ENCODE measurements around the gene PKNOX1.
"Not testable (repeated sequence)": the region's sequence is repeated elsewhere in the genome, so short reads cannot be mapped to it uniquely, and the experiment has no call there.

PKNOX1 gene

DNA sequence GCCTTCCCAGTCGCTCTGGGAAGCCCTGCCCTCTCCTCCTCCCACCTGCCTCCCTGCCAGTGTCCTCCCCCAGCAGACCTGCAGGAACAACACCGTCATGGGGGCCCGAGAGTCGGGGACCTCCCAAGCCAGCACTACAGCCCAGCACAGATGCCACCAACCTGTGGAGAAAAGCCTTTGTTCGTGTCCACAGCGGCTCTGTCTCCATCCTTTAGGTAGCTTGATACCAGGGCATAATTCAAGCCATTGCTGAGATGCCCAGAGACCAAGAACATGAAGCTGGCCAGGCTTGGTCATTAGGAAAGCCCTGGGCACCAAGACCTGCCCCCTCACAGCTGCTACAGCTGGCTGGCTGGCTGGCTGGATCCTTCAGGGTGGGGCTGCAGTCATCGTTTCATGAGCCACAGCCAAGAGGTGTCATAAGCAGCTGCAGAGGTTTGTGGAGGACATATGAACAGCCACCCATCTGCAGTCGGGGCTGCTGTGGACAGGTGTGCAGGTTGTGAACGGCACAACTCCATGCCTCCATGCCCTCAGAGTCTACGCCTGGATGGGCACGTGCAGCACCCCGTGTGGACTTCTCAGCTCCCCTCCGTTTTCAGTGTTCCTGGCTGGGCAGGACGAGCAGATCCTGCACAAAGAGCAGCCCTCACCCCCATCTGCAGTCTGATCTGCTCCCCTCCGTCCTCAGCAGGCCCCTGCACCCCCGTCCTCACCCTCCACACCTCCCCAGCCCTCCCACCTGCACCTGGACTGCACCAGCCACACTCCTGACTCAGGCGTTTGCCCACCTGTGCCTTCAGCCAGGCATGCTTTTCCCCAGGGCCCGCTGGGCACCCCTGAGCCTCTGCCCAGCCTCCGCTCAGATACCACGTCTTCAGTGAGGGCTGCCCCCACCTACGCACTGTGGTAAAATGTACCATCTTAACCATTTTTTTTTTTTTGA lies 71.8 kb downstream of the PKNOX1 start:
- DNase-seq (ENCODE audit: low spot score) = not testable (repeated sequence)

DNA sequence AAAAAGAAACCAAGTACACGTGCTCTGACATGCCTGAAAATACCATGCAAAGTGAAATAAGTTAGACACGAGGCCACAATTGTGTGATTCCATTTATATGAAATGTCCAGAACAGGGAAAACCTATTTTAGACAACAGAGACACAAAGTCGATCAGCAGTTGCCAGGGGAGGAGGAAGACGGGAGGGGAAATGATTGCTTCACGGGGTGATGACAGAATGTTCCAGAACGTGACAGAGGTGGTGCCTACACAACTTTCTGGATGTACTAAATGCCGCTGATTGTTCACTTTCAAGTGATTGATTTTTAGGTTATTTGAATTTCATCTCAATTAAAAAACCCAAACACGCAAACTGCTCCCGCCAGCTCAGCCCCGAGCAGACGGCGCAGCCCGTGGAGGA lies 78.8 kb downstream of the PKNOX1 start:
- not testable (repeated sequence) for DNase-seq (ENCODE audit: low spot score)

DNA sequence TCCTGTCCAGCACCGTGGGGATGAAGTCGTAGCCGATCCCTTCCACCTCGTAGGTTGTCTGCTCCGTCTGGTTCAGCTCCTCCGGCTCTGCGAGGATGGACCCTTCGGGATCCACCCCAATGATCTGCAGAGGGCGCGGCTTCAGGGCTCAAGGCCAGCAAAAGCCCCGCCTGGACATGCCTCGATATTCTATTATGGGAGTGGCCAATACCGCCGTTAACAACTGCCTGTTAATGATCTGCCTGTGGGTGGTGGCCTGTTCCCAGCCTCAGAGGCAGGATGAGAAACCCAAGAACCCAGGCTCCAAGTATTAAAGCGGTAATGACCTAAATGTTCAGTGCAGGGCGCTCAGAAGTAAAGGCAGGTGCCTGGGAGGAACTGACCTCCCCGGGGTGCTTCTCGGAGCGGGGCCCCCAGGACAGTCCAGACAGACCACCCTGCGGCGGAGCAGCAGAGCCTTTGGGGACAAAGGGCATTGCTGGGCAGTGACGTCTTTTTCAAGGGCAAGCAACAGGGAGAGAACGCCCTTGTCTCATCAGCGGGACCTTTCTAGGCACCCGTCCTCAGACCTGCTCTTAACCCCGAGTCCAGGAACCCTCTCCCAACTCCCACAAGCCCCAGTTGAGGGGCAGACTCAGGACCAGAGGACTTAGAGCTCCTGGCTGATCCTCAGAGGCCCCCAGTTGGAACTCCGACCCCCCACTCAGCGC lies 88.7 kb downstream of the PKNOX1 start:
- not testable (repeated sequence) for DNase-seq (ENCODE audit: low spot score)

DNA sequence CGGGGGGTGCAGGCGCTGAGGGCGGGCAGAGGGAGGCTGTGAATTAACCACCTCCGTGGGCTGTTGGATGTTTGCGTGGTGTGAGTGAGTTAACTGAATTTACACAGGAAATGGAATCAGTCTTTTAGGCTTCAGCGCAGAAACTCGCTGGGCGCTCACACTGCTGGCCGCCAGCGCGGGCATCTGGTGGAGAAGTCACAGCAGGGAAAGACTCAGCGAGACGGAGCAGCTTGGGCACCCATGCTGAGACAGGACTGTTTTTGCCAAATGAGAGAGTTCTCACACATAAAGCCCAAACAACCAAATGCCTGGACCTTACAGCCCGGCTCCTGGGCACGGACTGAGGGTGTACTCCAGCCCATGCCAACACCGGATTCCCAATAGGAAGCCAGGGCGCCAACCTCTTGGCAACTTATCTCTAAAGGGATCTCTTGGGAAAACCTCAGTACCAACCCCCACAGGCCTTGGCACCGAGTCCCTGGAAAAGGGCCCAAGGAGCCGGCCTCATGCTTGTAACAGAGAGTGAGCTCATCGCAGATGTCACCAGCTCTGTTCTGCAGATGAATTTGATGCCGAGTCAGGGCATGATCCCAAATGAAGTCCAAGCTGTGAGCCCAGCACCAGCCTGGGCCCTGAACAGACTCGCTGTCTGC lies 90.0 kb downstream of the PKNOX1 start:
- not testable (repeated sequence) for DNase-seq (ENCODE audit: low spot score)

DNA sequence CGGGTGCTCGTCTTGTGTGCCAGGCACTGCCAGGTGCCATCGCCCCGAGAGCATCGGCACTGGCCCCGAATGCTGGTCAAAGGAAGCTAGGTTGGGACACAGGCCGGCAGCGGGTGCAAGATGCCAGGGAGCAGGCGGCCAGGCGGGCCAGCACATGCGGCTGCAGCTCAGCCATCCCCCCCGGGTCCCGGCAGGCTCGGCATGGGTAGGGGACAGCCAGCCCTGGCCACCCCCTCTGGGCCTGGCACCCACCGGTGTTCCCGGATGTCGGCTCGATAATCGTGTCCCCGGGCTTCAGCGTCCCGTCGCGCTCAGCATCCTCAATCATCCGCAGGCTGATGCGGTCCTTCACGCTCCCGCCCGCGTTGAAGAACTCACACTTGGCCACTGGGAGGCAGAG lies 91.6 kb downstream of the PKNOX1 start:
- not testable (repeated sequence) for DNase-seq (ENCODE audit: low spot score)

DNA sequence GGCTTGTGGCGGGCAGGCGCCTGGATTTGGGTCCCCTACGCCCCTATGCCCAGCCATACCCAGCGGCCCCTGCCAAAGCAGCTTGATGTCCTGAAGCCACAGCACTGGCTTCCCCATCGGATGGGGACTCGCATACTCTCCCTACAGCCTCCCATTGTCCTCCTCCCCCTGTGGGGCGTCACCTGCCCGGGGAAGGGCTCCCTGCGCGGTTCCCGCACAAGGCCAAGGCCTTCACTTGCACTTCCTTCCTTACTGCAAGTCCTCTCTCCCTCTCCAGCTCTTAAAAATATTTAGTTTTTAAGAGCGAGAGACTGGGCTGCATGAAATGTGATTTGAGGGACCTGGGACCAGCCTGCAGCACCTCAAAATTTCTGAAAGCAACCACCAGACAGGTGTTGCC lies 92.3 kb downstream of the PKNOX1 start:
- DNase-seq (ENCODE audit: low spot score) = not testable (repeated sequence)

DNA sequence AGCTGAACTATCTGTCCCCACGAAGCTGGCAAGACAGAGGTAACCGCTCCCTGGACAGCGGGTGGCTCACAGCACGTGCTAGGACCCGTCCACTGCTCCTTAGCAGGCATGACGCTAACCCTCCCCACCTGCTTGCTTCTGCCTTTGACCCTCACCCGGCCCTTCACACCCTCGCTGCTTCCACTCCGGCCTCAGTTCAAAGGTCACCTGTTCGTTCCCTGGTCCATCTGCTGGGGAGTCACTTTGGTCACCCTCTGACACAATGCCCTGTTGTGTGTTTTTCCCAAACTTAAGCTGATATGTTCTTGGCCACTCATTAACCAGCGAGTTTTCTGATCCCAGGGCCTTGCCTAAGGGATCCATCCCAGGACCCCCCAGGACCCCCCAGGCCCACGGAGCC lies 93.7 kb downstream of the PKNOX1 start:
- not testable (repeated sequence) for DNase-seq (ENCODE audit: low spot score)

DNA sequence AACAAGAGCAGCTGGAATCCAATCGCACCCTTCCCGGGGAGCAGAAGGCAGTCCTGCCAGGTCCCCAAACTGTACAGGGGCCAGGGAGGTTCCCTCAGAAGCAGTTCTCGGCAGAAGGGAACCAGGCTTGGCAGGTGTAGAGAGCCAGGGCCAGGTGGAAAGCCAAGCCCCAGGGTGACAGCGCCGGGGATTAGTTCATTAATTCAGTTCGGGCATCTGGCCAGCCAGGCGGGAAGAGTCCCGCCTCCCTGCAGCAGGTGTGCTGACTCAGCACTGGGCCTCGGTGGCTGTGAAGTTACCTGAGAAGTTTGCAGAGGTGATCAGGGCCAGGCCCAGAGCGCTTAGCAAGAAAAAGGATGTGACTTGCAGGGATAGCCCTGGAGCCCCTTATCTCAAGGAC lies 95.3 kb downstream of the PKNOX1 start:
- not testable (repeated sequence) for DNase-seq (ENCODE audit: low spot score)

DNA sequence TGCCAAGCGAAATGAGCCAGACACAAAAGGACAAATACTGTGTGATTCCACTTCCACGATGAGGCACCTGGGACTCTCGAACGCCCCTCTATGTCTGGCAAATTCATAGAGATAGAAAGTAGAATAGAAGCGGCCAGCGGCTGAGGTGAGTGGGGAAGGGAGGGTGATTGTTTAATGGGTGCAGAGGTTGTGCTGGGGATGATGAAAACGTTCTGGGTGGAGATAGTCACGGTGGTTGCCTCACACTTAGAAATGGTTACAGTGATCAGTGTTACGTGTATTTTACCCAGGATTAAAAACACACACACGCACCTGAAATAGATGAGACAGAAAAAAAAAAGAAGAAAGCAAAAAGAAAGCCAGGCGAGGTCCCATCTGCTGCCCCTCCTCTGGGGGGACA lies 98.4 kb downstream of the PKNOX1 start:
- not testable (repeated sequence) for DNase-seq (ENCODE audit: low spot score)

DNA sequence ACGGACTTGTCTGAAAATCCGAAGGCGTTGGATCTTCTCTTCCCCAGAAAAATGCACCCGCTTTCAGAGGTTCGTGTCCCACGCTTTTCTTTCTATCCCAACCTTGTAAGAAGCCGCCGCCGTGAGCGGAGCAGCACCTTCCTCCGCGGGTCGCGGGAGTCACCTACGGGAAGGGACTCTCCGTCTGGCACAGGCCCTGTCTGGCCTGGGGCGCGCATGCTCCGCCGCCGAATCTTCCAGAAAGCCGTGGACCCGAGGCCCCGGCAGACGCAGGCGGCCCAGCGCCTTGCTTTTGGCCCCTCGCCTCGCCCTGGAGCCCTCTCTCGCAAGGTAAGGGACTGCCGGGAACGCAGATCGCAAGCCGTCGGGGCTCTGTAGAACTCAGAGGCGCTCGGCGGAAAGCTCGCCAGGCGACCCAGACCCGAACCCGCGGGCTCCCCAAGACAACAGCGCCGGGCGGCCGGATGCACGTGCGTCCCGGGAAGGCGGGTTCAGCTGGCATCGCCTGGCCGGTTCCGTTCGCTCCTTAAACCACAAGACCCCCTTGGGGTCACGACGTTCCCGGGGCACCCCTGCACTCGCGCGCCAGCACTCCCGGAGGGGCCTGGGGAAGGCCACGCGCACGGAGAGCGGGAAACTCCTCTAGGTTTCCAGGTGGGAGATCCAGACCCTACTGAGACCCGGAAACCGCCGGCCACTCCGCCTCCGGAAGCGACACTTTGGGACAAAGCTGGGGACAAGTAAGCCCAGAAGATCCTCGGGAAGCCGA lies 100.2 kb downstream of the PKNOX1 start:
- not testable (repeated sequence) for DNase-seq (ENCODE audit: low spot score)

DNA sequence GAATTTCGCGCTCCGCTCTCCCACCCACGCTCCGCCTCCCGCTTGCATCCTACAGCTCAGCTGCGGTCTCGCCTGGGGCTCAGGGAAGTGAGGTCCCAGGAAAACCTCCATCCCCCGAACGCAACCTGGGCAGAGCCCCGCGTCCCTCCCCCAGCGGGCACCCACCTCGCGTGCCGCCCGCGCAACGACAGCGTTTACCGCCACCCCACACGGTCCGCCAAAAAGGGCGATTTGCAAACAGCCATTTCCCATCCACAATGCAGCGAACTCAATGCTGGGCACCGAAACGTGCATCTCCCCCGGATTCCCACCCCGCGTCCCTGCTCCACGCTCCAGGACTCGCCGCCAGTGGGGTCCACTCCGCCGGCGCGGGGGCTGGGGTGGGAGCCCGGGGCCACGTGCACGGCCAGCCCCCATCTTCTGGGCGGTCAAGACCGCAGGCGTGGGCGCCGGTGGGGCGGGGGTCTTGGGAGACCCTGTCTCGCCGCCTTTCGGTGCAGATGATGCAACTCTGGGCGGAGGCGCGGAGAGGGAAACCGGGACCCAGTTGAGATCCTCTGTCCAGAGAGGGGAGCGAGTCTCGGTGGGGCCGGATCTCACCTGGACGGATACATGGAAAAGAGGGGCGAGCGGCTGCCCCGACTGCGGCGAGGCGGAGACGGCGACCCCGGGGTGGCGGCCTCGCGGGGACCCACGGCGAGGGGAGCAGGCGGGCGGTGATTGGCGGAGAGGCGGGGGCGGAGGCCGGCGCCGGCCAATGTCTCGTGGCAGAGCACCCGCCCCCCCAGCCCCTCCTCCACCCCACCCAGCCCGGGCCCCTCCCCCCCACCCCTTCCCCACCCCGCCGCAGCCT lies 101.0 kb downstream of the PKNOX1 start, which contains the start of gene CBS:
TSS of gene CBS (minus strand) at position 666 of the 853 bp plus-strand sequence. CDS start 3,642 bp downstream, outside the sequence.
- DNase-seq (ENCODE audit: low spot score) = not testable (repeated sequence)

DNA sequence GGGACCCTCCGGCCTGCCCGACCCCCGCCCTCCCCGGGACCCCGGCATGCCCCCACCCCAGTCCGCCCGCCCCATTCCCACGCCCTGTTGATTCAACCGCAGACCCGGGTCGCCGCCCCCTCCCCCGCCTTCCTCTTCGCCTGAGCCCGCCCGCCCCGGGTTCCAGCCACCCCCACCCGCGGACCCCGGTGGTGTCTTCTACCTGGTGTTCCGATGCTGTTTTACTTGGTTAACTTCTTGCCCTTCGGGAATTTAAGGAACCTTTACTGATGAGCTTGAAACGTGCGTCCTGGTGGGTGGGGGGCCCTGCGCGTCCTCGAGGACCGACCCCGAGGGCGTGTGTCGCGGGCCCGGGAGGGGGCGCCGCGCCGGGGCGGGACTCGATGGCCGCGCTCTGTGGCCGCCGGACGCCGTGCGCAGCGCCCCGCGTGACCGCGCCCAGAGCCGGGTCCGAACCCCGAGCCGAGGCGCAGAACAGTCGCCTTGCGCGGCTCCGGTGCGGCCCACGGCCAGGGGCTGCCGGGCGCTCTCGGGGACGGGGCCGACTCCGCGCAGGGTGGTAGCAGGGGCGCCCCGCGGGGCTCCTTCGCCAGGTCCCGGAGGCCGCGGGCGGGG lies 101.8 kb downstream of the PKNOX1 start:
- DNase-seq (ENCODE audit: low spot score) = not testable (repeated sequence)

DNA sequence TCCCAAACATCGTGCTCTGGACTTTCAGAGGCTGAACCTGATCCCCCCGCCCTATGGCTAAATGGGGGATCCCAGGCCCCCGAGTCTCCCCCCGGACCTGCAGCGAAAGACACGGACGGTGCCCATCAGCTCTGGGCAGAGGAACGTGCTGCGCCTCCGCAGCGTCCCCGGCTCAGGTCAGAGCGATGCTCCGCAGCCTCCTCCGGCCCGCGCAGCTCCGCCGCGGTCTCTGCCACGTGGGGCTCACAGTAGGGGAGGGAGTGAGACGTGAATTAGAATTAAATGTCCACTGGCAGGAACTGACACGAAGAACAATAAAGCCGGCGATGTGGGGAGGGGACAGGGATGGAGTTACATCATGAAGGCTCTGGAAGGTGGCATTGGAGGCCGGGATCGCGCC lies 102.3 kb downstream of the PKNOX1 start:
- DNase-seq (ENCODE audit: low spot score) = not testable (repeated sequence)

DNA sequence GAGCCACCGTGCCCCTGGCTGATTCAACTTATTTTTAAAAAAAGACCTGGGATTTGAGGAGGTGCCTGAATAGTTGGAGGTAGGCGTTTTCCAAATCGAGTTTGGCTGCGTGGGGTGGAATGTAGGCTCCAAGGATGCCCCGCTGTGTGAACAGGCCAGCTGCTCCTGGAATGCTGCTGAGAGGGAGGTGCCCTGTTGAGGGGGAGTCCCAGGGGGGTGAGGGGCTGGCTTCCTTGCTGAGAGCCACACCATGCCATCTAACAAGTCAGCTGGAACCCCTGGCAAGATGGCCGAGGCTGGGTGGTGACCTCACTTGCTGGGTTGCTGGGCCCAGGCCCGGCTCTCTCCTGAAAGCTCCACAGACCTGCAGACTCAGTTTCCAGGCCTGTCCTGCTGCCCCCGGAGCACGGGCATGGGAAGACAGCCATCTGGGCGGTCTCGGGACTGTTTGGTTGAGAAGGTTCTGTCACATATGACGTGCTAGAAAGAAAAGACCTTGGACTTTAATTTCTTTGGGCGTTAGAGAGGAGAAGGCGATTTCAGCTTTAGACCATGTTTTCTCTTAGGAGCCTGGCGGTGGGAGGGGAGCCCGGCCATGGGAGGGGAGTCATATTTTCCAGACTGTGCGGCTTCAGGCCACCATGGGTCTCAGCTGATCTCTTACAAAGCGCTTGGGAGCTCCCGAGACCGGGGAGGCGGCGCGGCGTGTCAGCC lies 108.4 kb downstream of the PKNOX1 start:
- not testable (repeated sequence) for DNase-seq (ENCODE audit: low spot score)

All from CD4-positive, alpha-beta T cell treated with Interleukin-6 at 100 ng/mL for 8 hours (primary cell).